ENCODE results near the gene KLHL35.

GRCh38 chr11:75433443-75433842 is 440 bp upstream of the KLHL35 start:
- TF ChIP-seq CTCF (IDR thresholded peaks at IDR 0.05) (no peak), POLR2A (IDR thresholded peaks at IDR 0.05) (no peak), POLR2AphosphoS5 (IDR thresholded peaks at IDR 0.05) (no peak), EP300 (IDR thresholded peaks at IDR 0.05) (no peak)
